ENCODE measurements around the gene NTRK2.

- TF ChIP-seq ZC3H10 (CRISPR knock-in tag; IDR thresholded peaks at IDR 0.05): no peak
- TF ChIP-seq BACH2 (CRISPR knock-in tag; IDR thresholded peaks at IDR 0.05; ENCODE audit: borderline replicate concordance): no peak
Measured at GRCh38 chr9:84857211-84857610, 187.7 kb downstream of the NTRK2 start.
